AG10803 (cell line): Measurements from ENCODE around the gene CCRL2.

ENCODE experiments used
- DNase-seq: peaks from one replicate; pipeline ENCODE4 v3.0.0; 2010; ENCODE audit warnings: low read depth
- H3K4me3 ChIP-seq: 2 replicates; pipeline ENCODE4 v1.5.1; 2011; ENCODE audit warnings: mild to moderate bottlenecking, low read length, control low read depth
- CTCF ChIP-seq: conservative IDR thresholded peaks from 2 replicates; pipeline ENCODE4 v1.5.1; 2011; ENCODE audit warnings: mild to moderate bottlenecking, low read length, control low read depth, inconsistent platforms

The CCRL2 gene

GRCh38 chr3:46433841-46434240 lies 26.8 kb downstream of the CCRL2 start:
- no peak for TF ChIP-seq CTCF
- DNase-seq: no peak

GRCh38 chr3:46435081-46435726 lies 28.1 kb downstream of the CCRL2 start:
- no peak for TF ChIP-seq CTCF
- DNase-seq: no peak

More at GRCh38 chr3:46433841-46434240, 26.8 kb downstream of the CCRL2 start:
- H3K4me3 ChIP-seq: no peak overlapping the region

GRCh38 chr3:46438831-46439230 lies 31.8 kb downstream of the CCRL2 start:
- no peak for TF ChIP-seq CTCF
- no peak overlapping the region for H3K4me3 ChIP-seq
- no peak for DNase-seq

More at GRCh38 chr3:46435081-46435726, 28.1 kb downstream of the CCRL2 start:
- H3K4me3 ChIP-seq: no peak overlapping the region

- TF ChIP-seq CTCF: no peak
- no peak for DNase-seq
- H3K4me3 ChIP-seq: no peak overlapping the region
Observed at GRCh38 chr3:46440531-46441294, 33.7 kb downstream of the CCRL2 start.

GRCh38 chr3:46442576-46443530 lies 35.8 kb downstream of the CCRL2 start:
- TF ChIP-seq CTCF: no peak
- no peak overlapping the region for H3K4me3 ChIP-seq
- no peak for DNase-seq

- TF ChIP-seq CTCF: no peak
- no peak overlapping the region for H3K4me3 ChIP-seq
- no peak for DNase-seq
Observed at GRCh38 chr3:46447228-46447985, 40.3 kb downstream of the CCRL2 start.
